ENCODE measurements around the gene SUPT4H1.

The SUPT4H1 gene

GRCh38 chr17:58380207-58381123 is 28.5 kb upstream of the SUPT4H1 start:
- DNase-seq = no peak

GRCh38 chr17:58379511-58379824 is 27.5 kb upstream of the SUPT4H1 start:
- DNase-seq = no peak

- DNase-seq = no peak
Observed at GRCh38 chr17:58378733-58379510, 26.9 kb upstream of the SUPT4H1 start.

- no peak for DNase-seq
Observed at GRCh38 chr17:58377661-58378060, 25.7 kb upstream of the SUPT4H1 start.

- DNase-seq = peak; percentile 3
Observed at GRCh38 chr17:58377093-58377601, 25.1 kb upstream of the SUPT4H1 start.

GRCh38 chr17:58376472-58377000 is 24.5 kb upstream of the SUPT4H1 start:
- no peak for DNase-seq

GRCh38 chr17:58375811-58376210 is 23.8 kb upstream of the SUPT4H1 start:
- no peak for DNase-seq

GRCh38 chr17:58375256-58375655 is 23.3 kb upstream of the SUPT4H1 start:
- no peak for DNase-seq

- DNase-seq = no peak
Observed at GRCh38 chr17:58373923-58374322, 21.9 kb upstream of the SUPT4H1 start.

- no peak for DNase-seq
Observed at GRCh38 chr17:58373003-58373402, 21.0 kb upstream of the SUPT4H1 start.

- DNase-seq = no peak
Observed at GRCh38 chr17:58371300-58371950, 19.4 kb upstream of the SUPT4H1 start.

GRCh38 chr17:58370716-58371115 is 18.7 kb upstream of the SUPT4H1 start:
- DNase-seq = no peak

GRCh38 chr17:58370309-58370708 is 18.3 kb upstream of the SUPT4H1 start:
- no peak for DNase-seq

GRCh38 chr17:58369214-58370031 is 17.4 kb upstream of the SUPT4H1 start:
- no peak for DNase-seq

- DNase-seq = no peak
Observed at GRCh38 chr17:58368860-58369213, 16.8 kb upstream of the SUPT4H1 start.

- no peak for DNase-seq
Observed at GRCh38 chr17:58367461-58367860, 15.5 kb upstream of the SUPT4H1 start.

GRCh38 chr17:58365980-58366595 is 14.1 kb upstream of the SUPT4H1 start:
- DNase-seq = no peak

- no peak for DNase-seq
Observed at GRCh38 chr17:58365185-58365979, 13.4 kb upstream of the SUPT4H1 start.

GRCh38 chr17:58364270-58364942 is 12.4 kb upstream of the SUPT4H1 start:
- DNase-seq = no peak

- DNase-seq = no peak
Observed at GRCh38 chr17:58363457-58364185, 11.6 kb upstream of the SUPT4H1 start.

Data from NCI-H510A (cell line).